ENCODE data around the gene MTHFD1. TPM values are rescaled to one million over a fixed set of nuclear protein-coding genes. Genes with fewer than 3 reads are reported as not detected.

Gene MTHFD1
- total and polyA plus RNA-seq, 9 of the 15 experiments (the other 6 are each of a cell fraction or from before 2014, with no cell fraction given), result 66.7 to 158 (median 90.9) TPM

DNA sequence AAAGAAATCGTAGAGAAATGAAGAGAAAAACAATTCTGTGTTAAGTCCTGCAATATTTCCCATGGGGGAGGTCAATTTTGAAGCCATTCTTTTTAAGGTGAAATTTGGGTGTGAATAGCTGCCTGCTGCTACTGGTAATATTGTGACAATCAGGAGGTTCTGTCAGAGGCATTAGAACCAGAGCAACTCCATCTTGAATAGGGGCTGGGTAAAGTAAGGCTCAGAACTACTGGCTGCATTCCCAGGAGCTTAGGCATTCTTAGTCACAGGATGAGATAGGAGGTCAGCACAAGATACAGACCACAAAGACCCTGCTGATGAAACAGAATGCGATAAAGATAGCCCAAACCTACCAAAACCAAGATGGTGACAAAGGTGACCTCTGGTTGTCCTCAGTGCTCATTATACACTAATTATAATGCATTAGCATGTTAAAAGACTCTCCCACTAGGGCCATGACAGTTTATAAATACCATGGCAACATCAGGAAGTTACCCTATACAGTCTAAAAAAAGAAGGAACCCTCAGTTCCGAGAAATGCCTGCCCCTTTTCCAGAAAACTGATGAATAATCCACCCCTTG is 24.8 kb upstream of the MTHFD1 start (continued):
- TF ChIP-seq, protein P1, sequence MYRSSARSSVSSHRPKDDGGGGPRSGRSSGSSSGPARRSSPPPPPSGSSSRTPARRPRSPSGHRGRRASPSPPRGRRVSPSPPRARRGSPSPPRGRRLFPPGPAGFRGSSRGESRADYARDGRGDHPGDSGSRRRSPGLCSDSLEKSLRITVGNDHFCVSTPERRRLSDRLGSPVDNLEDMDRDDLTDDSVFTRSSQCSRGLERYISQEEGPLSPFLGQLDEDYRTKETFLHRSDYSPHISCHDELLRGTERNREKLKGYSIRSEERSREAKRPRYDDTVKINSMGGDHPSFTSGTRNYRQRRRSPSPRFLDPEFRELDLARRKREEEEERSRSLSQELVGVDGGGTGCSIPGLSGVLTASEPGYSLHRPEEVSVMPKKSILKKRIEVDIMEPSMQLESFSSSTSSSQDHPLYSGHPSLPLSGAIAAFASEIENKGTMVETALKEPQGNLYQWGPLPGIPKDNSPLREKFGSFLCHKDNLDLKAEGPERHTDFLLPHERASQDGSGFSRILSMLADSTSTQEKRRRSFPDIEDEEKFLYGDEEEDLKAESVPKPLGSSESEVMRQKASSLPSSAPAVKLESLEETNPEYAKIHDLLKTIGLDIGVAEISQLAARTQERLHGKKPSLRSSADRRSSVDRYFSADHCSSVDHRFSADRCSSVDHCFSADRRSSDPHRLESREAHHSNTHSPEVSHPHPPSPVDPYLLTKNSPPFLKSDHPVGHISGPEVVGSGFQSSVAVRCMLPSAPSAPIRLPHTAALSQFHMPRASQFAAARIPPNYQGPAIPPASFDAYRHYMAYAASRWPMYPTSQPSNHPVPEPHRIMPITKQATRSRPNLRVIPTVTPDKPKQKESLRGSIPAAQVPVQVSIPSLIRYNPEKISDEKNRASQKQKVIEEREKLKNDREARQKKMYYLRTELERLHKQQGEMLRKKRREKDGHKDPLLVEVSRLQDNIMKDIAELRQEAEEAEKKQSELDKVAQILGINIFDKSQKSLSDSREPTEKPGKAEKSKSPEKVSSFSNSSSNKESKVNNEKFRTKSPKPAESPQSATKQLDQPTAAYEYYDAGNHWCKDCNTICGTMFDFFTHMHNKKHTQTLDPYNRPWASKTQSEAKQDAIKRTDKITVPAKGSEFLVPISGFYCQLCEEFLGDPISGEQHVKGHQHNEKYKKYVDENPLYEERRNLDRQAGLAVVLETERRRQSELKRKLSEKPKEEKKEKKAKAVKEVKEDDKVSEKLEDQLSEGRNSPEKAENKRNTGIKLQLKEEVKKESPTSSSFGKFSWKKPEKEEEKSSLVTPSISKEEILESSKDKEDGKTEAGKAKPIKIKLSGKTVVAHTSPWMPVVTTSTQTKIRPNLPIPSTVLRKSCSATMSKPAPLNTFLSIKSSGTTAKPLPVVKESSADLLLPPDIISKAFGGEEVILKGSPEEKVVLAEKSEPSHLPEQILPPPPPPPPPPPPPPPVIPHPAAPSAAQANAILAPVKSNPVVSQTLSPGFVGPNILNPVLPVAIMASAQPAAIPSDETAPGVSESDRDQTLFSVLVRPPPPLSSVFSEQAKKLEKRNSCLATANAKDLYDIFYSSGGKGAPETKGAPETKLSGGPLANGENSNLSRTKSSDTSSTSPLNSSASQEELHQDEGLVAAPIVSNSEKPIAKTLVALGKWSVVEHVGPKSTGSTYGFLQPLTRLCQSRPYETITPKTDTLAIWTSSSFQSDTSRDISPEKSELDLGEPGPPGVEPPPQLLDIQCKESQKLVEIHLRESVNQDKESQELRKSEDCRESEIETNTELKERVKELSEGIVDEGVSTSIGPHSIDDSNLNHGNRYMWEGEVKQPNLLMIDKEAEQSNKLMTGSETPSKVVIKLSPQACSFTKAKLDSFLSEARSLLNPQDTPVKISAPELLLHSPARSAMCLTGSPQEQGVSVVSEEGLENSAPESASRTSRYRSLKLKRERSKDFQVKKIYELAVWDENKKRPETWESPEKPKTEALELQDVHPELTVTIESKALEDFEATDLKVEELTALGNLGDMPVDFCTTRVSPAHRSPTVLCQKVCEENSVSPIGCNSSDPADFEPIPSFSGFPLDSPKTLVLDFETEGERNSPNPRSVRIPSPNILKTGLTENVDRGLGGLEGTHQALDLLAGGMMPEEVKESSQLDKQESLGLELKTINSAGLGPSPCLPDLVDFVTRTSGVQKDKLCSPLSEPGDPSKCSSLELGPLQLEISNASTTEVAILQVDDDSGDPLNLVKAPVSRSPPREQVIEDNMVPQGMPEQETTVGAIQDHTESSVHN (IDR thresholded peaks at IDR 0.05; ENCODE audit: borderline replicate concordance in 1 of 2, low read depth in 1 of 2), result peak in 1 of 2 experiments; percentile 34; a peak in 1 of 4 replicates
- TF ChIP-seq, protein P2, sequence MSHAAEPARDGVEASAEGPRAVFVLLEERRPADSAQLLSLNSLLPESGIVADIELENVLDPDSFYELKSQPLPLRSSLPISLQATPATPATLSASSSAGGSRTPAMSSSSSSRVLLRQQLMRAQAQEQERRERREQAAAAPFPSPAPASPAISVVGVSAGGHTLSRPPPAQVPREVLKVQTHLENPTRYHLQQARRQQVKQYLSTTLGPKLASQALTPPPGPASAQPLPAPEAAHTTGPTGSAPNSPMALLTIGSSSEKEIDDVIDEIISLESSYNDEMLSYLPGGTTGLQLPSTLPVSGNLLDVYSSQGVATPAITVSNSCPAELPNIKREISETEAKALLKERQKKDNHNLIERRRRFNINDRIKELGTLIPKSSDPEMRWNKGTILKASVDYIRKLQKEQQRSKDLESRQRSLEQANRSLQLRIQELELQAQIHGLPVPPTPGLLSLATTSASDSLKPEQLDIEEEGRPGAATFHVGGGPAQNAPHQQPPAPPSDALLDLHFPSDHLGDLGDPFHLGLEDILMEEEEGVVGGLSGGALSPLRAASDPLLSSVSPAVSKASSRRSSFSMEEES (CRISPR knock-in tag; IDR thresholded peaks at IDR 0.05), result peak; percentile 85
- TF ChIP-seq, protein P3, sequence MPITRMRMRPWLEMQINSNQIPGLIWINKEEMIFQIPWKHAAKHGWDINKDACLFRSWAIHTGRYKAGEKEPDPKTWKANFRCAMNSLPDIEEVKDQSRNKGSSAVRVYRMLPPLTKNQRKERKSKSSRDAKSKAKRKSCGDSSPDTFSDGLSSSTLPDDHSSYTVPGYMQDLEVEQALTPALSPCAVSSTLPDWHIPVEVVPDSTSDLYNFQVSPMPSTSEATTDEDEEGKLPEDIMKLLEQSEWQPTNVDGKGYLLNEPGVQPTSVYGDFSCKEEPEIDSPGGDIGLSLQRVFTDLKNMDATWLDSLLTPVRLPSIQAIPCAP (CRISPR knock-in tag; IDR thresholded peaks at IDR 0.05; ENCODE audit: borderline replicate concordance), result no peak
- peak; percentile 74; the same call in 1 of the 2 replicates for TF ChIP-seq GABPB2 (CRISPR knock-in tag; conservative IDR thresholded peaks at IDR 0.05)
- TF ChIP-seq STAG1 (CRISPR knock-in tag; IDR thresholded peaks at IDR 0.05; ENCODE audit: borderline replicate concordance), result no peak
- TF ChIP-seq ZNF217 (CRISPR knock-in tag; IDR thresholded peaks at IDR 0.05), result no peak
- no peak for TF ChIP-seq CHD1 (IDR thresholded peaks at IDR 0.05; ENCODE audit: low read length)
- TF ChIP-seq CCNT2 (IDR thresholded peaks at IDR 0.05; ENCODE audit: borderline replicate concordance, extremely low read depth, insufficient read length, low read depth, low read length), result no peak
- no peak for TF ChIP-seq ATF1 (CRISPR knock-in tag; IDR thresholded peaks at IDR 0.05)
- TF ChIP-seq ATF1 (tag; IDR thresholded peaks at IDR 0.05), result peak; percentile 73
- TF ChIP-seq PHTF2 (CRISPR knock-in tag; IDR thresholded peaks at IDR 0.05), result peak; percentile 97
- TF ChIP-seq, protein P4, sequence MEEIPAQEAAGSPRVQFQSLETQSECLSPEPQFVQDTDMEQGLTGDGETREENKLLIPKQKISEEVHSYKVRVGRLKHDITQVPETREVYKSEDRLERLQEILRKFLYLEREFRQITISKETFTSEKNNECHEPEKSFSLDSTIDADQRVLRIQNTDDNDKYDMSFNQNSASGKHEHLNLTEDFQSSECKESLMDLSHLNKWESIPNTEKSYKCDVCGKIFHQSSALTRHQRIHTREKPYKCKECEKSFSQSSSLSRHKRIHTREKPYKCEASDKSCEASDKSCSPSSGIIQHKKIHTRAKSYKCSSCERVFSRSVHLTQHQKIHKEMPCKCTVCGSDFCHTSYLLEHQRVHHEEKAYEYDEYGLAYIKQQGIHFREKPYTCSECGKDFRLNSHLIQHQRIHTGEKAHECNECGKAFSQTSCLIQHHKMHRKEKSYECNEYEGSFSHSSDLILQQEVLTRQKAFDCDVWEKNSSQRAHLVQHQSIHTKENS (CRISPR knock-in tag; IDR thresholded peaks at IDR 0.05), result peak; percentile 91
- TF ChIP-seq SIRT6 (IDR thresholded peaks at IDR 0.05; ENCODE audit: low read depth, low read length), result no peak
- TF ChIP-seq, protein P5, sequence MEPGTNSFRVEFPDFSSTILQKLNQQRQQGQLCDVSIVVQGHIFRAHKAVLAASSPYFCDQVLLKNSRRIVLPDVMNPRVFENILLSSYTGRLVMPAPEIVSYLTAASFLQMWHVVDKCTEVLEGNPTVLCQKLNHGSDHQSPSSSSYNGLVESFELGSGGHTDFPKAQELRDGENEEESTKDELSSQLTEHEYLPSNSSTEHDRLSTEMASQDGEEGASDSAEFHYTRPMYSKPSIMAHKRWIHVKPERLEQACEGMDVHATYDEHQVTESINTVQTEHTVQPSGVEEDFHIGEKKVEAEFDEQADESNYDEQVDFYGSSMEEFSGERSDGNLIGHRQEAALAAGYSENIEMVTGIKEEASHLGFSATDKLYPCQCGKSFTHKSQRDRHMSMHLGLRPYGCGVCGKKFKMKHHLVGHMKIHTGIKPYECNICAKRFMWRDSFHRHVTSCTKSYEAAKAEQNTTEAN (CRISPR knock-in tag; IDR thresholded peaks at IDR 0.05), result no peak
